Measurements from ENCODE around the gene HOXA13. TPM values are rescaled to one million over a fixed set of nuclear protein-coding genes. Genes with fewer than 3 reads are reported as not detected.
A peak's percentile ranks its signal among the peaks of the same experiment; 100 is the strongest.

Gene HOXA13
- total RNA-seq, 3 donors from 2014 or later = 0.16 to 0.33 TPM; not detected in 1

DNA sequence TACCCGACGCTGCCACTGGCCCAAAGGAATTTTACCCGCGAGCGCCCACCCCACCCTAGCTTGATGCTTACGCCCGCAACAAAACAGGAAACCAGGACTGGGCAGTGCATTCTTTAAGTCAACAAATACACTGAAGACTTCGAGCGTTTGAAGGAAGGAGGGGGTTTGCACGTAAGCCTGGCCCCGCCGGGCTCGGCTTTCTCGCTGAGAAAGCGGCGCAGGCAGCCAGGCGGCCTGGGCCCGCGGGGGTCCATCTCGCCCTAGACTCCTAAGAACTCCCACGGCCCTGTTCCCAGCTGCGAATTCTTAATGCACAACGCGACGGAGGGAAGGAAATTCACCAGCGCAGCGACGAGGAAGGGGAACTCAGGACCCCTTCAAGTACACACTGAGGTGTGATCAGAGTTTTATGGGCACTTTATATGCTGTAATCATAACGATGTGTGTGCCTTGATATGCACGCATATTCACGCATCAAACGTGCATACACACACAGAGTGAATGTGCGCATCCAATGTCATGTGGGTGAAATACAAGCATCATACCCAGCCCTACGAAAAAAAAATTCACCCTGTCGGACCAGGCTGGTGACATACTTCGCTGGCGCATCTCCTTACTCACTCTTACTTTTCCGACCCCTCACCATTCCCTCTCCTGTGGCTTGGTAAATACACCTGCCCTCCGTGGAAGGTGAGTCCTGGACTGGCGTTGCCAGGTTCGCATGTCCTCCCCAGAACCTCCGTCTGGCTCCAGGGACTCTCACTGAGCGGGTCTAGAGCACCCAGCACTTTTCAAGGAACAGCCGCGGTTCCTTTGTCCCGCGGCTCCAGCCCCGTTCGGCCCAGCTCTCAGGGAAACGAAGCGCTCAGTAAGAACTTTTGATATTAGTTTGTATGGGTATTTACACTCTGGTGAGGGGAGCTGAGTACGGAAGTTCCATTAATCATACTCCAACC lies 5.7 kb upstream of the HOXA13 start:
- TF ChIP-seq, protein P1, sequence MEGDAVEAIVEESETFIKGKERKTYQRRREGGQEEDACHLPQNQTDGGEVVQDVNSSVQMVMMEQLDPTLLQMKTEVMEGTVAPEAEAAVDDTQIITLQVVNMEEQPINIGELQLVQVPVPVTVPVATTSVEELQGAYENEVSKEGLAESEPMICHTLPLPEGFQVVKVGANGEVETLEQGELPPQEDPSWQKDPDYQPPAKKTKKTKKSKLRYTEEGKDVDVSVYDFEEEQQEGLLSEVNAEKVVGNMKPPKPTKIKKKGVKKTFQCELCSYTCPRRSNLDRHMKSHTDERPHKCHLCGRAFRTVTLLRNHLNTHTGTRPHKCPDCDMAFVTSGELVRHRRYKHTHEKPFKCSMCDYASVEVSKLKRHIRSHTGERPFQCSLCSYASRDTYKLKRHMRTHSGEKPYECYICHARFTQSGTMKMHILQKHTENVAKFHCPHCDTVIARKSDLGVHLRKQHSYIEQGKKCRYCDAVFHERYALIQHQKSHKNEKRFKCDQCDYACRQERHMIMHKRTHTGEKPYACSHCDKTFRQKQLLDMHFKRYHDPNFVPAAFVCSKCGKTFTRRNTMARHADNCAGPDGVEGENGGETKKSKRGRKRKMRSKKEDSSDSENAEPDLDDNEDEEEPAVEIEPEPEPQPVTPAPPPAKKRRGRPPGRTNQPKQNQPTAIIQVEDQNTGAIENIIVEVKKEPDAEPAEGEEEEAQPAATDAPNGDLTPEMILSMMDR (IDR thresholded peaks at IDR 0.05) = no peak
- no peak for TF ChIP-seq POLR2AphosphoS5 (IDR thresholded peaks at IDR 0.05)
- no peak for TF ChIP-seq POLR2A (IDR thresholded peaks at IDR 0.05)
- peaks cover 9 to 98% of the 10 kb centered on the region in 2 donors for H3K27me3 ChIP-seq
- intact Hi-C loops (cut with DNase I; ENCODE audit: low total_unique reads) = no loop called here
- H3K9me3 ChIP-seq = no peaks in the 10 kb centered on the region
- no peak overlapping the region for H3K27ac ChIP-seq
- H3K4me1 ChIP-seq = peaks cover 0 to 9% of the 10 kb centered on the region in 2 donors
- H3K36me3 ChIP-seq = no peaks in the 10 kb centered on the region
- H3K4me3 ChIP-seq = peak overlapping the region in 2 of 3 donors; percentile 18 to 48
- no peak for DNase-seq (ENCODE audit: low spot score in 2 of 2)

- no peaks in the 10 kb centered on the region for H3K36me3 ChIP-seq
- peak overlapping the region in 2 of 3 donors; percentile 18 to 48 for H3K4me3 ChIP-seq
- TF ChIP-seq, protein P1 (IDR thresholded peaks at IDR 0.05) = no peak
- TF ChIP-seq POLR2A (IDR thresholded peaks at IDR 0.05) (no peak), POLR2AphosphoS5 (IDR thresholded peaks at IDR 0.05) (no peak)
- no peaks in the 10 kb centered on the region for H3K9me3 ChIP-seq
- peaks cover 9 to 98% of the 10 kb centered on the region in 2 donors for H3K27me3 ChIP-seq
- H3K27ac ChIP-seq = no peak overlapping the region
- peaks cover 6 to 9% of the 10 kb centered on the region in 2 donors for H3K4me1 ChIP-seq
- intact Hi-C loops (cut with DNase I; ENCODE audit: low total_unique reads) = no loop called here
- no peak for DNase-seq (ENCODE audit: low spot score in 2 of 2)
Measured at GRCh38 chr7:27204851-27205322, 5.0 kb upstream of the HOXA13 start.

DNA sequence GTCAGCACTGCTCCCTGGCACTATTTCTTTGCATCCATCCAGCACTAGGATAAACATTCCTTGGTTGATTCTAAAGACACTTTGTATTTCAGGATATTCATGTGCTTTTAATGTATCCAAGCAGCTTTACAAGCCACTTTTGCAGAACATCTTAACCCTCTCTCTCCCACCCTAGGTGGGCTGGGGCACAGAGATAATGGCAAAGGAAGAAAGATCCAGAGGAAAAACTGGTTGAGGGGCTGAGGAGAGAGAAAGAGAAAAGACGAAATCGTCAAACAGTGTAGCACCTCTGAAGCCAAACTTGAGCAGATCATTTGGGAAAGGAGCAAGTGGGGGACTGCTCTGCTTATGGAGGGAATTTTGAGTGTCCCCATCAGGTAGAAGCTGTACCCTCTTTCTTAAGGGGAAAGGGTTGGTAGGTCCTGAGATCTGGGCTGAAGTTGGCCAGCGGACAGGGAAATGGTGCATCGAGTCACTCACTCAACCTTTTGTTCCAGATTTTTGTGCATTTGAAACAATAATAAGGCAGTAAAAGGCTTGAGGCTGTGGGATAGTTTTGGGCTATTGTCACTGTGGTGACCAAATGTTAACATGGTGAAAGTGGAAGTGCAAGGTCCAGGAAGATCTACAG lies 4.2 kb upstream of the HOXA13 start:
- no peaks in the 10 kb centered on the region for H3K36me3 ChIP-seq
- H3K9me3 ChIP-seq = no peaks in the 10 kb centered on the region
- peaks cover 8 to 9% of the 10 kb centered on the region in 2 donors for H3K4me1 ChIP-seq
- intact Hi-C loops (cut with DNase I; ENCODE audit: low total_unique reads) = no loop called here
- peaks cover 12 to 95% of the 10 kb centered on the region in 2 donors for H3K27me3 ChIP-seq
- H3K27ac ChIP-seq = no peak overlapping the region
- no peak overlapping the region for H3K4me3 ChIP-seq
- no peak for TF ChIP-seq POLR2A (IDR thresholded peaks at IDR 0.05)
- TF ChIP-seq POLR2AphosphoS5 (IDR thresholded peaks at IDR 0.05) = no peak
- TF ChIP-seq, protein P1 (IDR thresholded peaks at IDR 0.05) = no peak
- no peak for DNase-seq (ENCODE audit: low spot score in 2 of 2)

- Histone ChIP-seq H3K4me1 (peaks cover 9 to 11% of the 10 kb centered on the region in 2 donors), H3K36me3 (no peaks in the 10 kb centered on the region), H3K4me3 (no peak overlapping the region), H3K27me3 (peaks cover 18 to 95% of the 10 kb centered on the region in 2 donors), H3K27ac (no peak overlapping the region), H3K9me3 (no peaks in the 10 kb centered on the region)
- TF ChIP-seq POLR2A (IDR thresholded peaks at IDR 0.05) (no peak), POLR2AphosphoS5 (IDR thresholded peaks at IDR 0.05) (no peak)
- TF ChIP-seq, protein P1 (IDR thresholded peaks at IDR 0.05) = no peak
- no peak for DNase-seq (ENCODE audit: low spot score in 2 of 2)
- intact Hi-C loops (cut with DNase I; ENCODE audit: low total_unique reads) = no loop called here
Measured at GRCh38 chr7:27203365-27203953, 3.6 kb upstream of the HOXA13 start.

Measured in breast epithelium (tissue), 4 donors.